ENCODE results near the gene ADAMTSL3.

DNA sequence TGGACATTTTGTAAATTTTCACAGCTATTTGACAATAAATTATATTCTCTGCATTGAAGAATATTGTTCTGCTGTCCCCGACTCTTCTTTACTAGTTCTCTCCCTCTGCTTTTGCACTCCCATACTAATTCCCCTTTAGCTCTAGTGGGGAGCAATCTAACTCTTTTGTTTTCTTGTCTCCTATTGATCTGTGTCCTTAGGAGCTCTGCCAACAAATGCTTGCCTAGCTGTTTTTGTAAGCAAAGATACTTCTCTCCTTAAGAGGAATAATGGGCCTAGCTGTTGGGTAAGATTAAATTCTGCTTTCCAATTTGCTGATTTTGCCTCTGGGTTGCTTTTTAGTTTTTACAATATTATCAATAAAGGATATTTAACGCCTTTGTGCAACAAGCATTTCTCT is 17.7 kb downstream of the ADAMTSL3 start:
- TF ChIP-seq POLR2A (IDR thresholded peaks at IDR 0.05), result no peak
- TF ChIP-seq, protein P1, sequence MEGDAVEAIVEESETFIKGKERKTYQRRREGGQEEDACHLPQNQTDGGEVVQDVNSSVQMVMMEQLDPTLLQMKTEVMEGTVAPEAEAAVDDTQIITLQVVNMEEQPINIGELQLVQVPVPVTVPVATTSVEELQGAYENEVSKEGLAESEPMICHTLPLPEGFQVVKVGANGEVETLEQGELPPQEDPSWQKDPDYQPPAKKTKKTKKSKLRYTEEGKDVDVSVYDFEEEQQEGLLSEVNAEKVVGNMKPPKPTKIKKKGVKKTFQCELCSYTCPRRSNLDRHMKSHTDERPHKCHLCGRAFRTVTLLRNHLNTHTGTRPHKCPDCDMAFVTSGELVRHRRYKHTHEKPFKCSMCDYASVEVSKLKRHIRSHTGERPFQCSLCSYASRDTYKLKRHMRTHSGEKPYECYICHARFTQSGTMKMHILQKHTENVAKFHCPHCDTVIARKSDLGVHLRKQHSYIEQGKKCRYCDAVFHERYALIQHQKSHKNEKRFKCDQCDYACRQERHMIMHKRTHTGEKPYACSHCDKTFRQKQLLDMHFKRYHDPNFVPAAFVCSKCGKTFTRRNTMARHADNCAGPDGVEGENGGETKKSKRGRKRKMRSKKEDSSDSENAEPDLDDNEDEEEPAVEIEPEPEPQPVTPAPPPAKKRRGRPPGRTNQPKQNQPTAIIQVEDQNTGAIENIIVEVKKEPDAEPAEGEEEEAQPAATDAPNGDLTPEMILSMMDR (IDR thresholded peaks at IDR 0.05), result no peak
